Endometrium (tissue), 2 donors: ENCODE data around the gene PSMF1.

Experiments
- FAIRE-seq: peaks from 2 replicates; lab custom pipeline; 2012; peaks lifted over from hg19 to GRCh38; lab: Jason Lieb, UNC
- donor health status: control.
- donor health status: control.

PSMF1 gene

GRCh38 chr20:1190847-1191246 is 72.4 kb downstream of the PSMF1 start:
- FAIRE-seq = no peak

- FAIRE-seq = no peak
These were observed 72.9 kb downstream of the PSMF1 start for GRCh38 chr20:1191299-1191698.

- FAIRE-seq = no peak
These were observed 76.8 kb downstream of the PSMF1 start for GRCh38 chr20:1195226-1195625.

- no peak for FAIRE-seq
These were observed 78.2 kb downstream of the PSMF1 start for GRCh38 chr20:1196634-1197033.

GRCh38 chr20:1197801-1198200 is 79.4 kb downstream of the PSMF1 start:
- no peak for FAIRE-seq

GRCh38 chr20:1198751-1199150 is 80.3 kb downstream of the PSMF1 start:
- FAIRE-seq = no peak

GRCh38 chr20:1199212-1199873 is 80.9 kb downstream of the PSMF1 start:
- no peak for FAIRE-seq

- FAIRE-seq = no peak
These were observed 81.6 kb downstream of the PSMF1 start for GRCh38 chr20:1199964-1200363.

GRCh38 chr20:1202762-1203504 is 84.5 kb downstream of the PSMF1 start, which contains the start of gene C20orf202:
C20orf202 (plus strand) TSS chr20:1203454; CDS start chr20:1203586, 132 bp downstream.
- no peak for FAIRE-seq

GRCh38 chr20:1203630-1204029 is 85.2 kb downstream of the PSMF1 start:
- no peak for FAIRE-seq

GRCh38 chr20:1204113-1204512 is 85.7 kb downstream of the PSMF1 start:
- FAIRE-seq = no peak

- no peak for FAIRE-seq
These were observed 86.2 kb downstream of the PSMF1 start for GRCh38 chr20:1204576-1204975.

GRCh38 chr20:1205802-1206201 is 87.4 kb downstream of the PSMF1 start:
- no peak for FAIRE-seq

GRCh38 chr20:1206366-1207148 is 88.2 kb downstream of the PSMF1 start:
- no peak for FAIRE-seq

- FAIRE-seq = no peak
These were observed 89.0 kb downstream of the PSMF1 start for GRCh38 chr20:1207293-1207878.

- FAIRE-seq = no peak
These were observed 91.3 kb downstream of the PSMF1 start for GRCh38 chr20:1209447-1210387.

GRCh38 chr20:1210501-1210900 is 92.1 kb downstream of the PSMF1 start:
- no peak for FAIRE-seq

- FAIRE-seq = no peak
These were observed 93.6 kb downstream of the PSMF1 start for GRCh38 chr20:1212023-1212422.

GRCh38 chr20:1212607-1213396 is 94.4 kb downstream of the PSMF1 start:
- FAIRE-seq = no peak

- no peak for FAIRE-seq
These were observed 96.4 kb downstream of the PSMF1 start for GRCh38 chr20:1214838-1215261.
